ENCODE data around the gene FRMD8. TPM values are rescaled to one million over a fixed set of nuclear protein-coding genes. Genes with fewer than 3 reads are reported as not detected.
"Not testable (repeated sequence)": the region's sequence is repeated elsewhere in the genome, so short reads cannot be mapped to it uniquely, and the experiment has no call there.

Gene FRMD8
- total RNA-seq, 1 donor from 2014 or later: 37.1 TPM

DNA sequence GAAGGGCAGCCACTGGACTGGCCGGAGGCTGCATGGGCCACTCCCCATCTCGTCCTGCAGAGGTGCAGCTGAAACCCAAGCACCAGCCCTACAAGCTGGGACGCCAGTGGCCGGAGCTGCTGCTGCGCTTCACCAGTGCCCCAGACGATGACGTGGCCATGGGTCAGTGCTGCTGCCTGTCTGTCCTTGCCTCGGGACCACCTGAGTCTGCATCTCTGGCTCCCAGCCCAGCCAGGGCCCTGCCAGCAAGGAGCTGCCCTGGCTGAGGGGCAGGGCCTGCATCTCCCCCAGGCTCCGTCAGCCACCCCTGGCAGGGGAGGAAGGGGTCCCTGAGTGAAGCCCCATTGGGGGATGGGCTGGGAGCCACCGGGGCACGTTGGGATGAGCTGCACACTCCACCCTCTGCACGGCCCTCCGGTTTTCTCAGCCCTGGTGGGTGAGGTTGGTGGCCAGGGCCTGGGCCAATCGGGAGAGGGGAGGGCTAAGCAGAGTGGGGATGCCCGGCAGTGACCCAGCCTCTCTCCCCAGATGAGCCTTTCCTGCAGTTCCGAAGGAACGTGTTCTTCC lies 7.2 kb downstream of the FRMD8 start:
- ATAC-seq: no peak

DNA sequence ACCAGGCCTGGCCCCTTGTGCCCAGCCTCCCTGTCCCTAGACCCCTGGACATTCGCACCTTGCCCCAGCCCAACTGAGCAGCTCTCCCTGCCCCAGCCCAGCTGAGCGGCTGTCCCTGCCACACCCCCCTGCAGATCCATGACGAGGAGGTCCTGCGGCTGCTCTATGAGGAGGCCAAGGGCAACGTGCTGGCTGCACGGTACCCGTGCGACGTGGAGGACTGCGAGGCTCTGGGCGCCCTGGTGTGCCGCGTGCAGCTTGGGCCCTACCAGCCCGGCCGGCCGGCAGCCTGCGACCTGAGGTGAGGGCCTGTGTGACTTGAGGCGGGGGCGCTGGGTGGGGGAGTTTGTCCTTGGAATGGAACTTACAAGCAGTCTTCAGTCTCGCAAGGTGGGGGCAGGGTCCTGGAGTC lies 7.7 kb downstream of the FRMD8 start:
- no peak for ATAC-seq

DNA sequence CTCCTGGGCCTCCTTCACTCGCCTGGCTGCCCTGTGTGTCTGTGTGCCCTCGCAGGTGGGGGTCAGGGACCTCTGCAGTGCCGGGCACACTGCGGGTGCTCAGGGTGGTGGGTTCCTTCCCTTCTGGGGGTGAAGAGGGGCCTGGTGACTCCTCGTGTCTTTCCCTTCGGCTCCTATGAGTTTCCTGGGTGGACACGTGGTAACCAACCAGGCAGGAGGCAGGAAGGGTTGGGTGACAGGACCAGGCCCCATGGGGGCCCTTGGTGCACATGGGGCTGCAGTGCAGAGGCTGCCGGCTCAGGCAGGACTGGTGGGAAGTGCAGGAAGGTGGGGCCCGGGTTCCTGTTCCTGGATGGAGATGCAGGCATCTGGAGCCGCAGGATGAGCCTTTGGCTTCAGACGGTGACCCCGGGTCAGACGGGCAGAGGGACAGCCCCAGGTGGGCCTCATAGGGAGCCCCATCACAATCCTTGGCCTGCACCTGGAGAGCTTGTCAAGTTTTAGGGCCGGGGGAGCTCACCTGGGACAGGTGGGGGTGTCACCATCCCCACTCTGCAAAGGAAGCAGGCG lies 9.6 kb downstream of the FRMD8 start:
- ATAC-seq: no peak

DNA sequence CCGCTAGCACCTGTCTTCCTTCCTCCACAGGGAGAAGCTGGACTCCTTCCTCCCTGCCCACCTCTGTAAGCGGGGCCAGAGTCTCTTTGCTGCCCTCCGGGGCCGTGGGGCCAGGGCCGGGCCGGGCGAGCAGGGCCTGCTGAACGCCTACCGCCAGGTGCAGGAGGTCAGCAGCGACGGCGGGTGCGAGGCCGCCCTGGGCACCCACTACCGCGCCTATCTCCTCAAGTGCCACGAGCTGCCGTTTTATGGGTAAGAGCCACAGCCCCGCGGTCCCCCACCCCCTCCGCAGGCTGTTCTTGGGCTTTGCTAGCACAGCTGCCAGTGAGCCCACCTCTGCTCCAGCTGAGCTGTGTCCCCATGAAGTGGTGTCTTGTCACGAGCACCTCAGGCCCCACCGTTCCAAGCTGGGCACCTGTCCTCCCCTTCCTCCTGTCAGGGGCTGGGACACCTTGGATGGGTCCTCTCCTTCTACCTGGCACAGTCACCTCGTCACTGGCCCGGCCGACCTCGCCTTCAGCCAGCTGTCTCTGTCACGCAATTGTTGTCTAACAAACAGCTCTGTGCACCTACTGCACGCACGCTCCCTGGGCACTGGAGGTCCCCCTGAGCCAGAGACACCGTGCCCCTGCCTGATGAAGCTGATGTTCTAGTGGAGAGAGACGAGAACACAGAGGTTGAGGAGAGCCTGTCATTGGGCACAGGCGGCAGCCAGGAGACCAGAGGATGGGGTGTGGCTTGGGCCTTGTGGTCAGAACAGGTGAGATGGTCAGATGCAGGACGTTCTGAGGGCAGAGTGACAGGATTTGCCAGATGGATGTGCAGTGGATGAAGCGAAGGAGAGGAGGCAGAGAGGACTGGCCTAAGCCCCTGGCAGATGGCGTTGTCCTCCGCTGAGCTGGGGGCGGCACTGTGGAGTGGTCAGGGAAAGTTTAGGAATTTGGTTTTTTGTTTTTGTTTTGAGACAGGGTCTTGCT lies 10.6 kb downstream of the FRMD8 start:
- ATAC-seq: no peak

DNA sequence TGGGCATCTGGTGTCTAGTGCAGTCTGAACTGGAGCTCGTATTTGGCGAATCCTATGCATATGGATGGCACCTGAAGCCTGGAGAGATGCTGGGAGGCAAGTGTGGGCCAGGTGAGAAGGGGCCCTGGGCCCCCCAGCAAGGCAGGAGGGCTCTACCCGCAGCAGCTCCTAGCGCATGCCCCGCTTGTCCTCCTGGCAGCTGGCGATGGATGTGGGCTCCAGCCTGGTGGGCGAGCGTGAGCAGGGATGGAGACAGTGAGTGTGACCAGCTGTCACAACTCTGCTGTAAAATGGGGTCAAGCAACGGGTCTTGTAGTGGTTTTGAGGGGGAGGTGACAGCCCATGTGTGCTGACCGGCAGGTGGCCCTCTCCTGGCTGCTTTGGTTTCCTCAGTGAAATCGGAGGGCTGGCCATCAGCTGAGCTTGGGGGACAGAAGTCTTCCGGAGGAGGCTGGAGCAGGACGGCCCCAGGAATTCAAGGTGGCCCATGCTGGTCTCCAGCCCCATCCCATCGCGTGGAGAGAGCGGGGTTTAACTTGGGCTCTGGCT lies 12.0 kb downstream of the FRMD8 start:
- ATAC-seq: no peak

DNA sequence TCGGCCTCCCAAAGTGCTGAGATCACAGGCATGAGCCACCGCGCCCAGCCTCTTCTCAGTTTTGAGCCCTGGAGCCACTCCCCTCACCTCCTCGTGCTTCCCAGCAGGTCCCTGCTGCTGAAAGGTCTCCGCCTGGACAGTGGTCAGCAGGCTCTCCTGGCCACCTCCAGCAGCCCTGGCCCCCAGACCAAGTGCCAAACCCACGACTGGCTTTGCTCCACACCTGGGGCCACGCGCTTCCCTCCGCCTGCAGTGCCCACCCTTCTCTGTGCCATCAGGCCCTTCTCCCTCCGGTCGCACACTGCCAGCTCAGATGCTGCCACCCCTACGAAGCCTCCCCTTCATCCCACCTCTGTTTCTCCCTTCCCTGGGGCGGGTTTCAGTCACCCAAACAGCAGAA lies 12.8 kb downstream of the FRMD8 start:
- no peak for ATAC-seq

DNA sequence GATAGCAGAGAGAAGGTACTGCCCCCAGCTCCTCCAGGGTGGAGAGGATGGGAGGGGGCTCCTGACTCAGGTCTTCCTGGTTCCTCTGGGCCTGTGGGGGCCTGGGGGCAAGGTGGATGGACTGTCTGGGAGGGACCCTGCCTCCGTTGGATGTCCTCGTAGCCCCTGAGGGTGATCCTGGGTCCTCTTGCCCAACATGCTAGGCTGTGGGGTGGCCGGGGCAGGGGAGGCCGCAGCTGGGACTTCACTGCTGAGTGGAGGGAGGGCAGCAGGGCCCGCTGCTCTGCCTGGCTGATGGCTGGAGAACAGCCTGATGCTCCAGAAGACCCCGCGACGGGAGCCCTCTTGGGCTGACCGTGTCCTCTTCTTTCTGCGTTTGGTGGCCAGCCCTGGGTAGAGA lies 13.4 kb downstream of the FRMD8 start:
- no peak for ATAC-seq

DNA sequence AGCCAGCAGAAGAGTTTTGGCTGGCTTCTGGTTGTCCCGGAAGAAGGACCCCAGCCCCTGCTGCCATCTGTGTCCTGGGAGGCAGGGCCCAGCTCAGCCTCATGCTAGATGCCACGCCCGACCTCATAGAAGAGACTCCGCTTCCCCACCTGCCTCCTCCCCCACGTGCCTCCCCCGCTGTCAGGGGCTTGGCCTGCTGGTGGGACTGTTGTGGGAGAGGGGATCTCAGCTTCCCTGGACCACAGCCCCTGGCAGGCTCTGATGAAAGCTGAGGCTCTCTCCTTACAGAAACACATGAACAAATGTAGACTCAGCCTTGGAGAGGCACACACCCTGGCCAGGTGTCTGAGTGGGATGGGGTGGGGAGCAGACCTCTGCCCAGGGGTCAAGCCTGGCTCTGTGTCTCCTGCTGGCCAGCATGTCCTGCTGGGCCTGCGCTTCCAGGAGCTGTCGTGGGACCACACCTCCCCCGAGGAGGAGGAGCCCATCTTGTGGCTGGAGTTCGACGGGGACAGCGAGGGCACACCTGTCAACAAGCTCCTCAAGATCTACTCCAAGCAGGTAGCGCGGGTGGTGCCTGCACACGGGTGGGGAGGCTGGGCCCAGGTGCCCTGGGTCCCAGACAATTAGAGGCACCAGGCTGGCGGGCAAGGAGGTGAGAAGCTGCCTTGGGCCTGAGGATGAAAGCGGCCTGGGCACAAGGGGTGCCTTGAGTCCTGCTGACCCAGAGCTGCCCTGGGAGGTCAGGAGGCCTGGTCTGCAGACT lies 14.1 kb downstream of the FRMD8 start:
- ATAC-seq: no peak

DNA sequence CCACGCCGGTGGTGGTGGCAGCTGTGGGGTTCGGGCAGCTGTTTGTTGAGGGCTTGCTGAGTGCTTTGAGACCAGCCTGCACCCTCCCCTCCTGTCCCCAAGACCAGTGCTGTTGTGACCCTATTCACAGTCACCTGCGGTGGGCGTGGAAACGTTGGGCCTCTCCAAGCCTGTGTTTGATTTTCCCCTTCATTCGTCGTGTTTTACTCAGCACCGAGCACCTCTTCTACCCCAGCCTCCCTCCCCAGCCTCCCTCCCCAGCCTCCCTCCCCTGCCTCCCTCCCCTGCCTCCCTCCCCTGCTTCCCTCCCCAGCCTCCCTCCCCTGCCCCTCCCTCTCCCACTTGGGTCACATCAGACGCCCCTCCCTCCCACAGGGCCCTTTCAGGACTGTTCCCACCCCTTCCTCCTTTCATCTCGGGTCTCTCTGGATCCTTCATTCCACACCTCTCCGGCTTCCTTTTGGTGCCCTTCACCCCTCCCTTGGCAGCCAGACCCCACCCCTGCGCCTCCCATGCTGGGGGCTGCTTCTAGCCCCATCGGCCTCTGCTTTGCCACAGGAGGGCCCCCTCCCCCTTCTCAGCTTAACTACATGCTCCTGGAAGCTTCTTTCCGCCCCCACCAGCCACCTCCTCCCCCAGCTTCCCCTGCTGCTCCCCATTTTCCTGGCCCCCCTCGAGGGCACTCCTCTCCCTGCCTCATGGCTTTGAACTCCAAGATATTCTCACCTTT lies 14.8 kb downstream of the FRMD8 start:
- no peak for ATAC-seq

DNA sequence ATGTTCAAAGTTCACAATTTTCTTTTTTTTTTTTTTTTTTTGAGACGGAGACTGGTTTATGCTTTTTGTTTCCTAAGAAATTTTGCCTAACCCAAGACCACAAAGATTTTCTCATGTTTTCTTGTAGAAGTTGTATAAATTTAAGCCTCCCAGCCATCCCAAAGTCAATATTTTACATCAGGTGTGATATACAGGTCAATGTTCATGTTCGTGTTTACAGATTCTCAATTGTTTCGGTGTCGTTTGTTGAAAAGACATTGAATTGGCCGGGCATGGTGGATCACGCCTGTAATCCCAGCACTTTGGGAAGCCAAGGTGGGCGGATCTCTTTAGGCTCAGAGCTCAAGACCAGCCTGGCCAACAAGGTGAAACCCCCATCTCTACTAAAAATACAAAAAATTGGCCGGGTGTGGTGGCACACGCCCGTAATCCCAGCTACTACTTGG lies 15.4 kb downstream of the FRMD8 start:
- ATAC-seq: no peak

DNA sequence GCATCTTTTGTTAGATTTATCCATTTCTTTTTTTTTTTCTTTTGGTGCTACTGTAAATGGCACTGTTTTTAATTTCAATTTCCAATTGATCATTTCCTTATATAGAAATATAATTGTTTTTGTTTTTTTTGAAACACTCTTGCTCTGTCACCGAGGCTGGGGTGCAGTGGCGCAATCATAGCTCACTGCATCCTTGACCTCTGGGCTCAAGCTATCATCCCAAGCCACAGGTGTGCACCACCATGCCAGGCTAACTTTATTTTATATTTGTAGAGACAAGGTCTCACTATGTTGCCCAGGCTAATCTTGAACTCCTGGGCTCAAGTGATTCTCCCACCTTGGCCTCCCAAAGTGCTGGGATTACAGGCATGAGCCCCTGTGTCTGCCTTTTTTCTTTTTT lies 16.4 kb downstream of the FRMD8 start:
- ATAC-seq: no peak

DNA sequence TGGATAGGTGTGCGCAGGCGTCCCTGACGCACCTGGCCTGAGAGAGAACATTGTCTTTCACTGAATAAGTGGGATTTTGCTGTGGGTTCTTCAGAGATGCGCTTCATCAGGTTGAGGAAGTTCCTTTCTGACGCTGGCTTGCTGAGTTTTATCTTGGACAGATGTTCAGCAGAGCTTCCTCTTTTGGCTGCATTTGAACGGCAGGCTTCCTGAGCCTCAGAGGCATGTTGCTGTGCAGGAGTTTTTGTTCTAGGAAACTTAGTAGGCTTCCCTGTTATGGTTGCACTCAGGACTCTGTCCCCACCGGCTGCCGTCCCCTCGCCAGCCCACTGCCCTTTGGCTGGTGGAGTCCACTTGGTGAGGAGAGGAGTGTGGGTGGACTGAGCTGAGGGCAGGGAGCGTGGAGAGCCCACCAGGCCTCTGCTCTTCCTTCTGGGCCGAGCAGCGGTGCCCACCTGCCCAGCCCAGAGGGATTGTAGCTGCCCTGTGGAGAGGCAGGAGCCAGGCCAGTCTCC lies 17.2 kb downstream of the FRMD8 start:
- ATAC-seq: no peak

DNA sequence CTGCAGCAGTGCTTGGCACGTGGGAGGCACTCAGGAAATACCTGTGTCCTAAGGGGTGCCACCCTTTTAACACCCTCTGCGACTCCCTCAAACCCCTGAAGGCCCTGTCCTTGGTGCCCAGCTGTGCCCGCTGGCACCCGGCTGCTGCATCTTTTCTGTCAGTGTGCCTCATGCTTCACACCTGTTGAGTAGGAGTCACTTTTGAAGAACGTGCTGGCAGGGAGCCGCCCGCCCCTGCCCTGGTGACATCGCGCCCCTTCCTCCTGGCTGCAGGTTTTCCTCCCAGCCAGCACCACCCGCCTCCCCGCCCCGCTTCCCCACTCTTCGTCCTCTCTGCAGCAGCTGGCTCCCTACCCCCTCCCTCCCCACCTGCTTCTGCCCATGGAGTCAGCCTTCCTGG lies 17.8 kb downstream of the FRMD8 start:
- ATAC-seq: peak; percentile 2

DNA sequence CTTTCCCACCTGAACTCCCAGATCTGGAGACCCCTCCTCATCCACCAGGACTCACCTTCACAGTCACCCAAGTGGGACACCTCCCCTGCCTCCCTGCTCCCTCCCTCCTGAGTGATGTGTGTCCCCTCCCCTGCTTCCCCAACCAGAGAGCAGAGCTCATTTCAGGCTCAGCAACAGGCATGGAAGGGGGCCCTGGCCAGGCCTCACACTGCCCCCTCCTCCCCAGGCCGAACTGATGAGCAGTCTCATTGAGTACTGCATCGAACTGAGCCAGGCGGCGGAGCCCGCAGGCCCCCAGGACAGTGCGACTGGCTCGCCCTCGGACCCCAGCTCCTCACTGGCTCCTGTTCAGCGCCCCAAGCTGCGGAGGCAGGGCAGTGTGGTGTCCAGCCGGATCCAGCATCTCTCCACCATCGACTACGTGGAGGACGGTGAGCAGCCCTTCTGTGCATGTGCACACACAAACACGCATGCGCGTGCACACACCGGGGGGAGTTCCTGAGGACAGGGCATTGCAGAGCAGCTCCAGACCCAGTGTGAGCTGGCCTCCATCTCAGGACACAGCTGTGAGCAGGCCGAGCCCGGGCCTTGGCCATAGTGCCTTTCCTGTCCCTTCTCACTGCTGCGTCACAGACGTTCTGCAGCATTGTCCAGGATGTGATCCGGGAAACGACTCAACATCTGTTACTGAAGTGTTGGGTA lies 18.4 kb downstream of the FRMD8 start:
- peak; percentile 21 for ATAC-seq

DNA sequence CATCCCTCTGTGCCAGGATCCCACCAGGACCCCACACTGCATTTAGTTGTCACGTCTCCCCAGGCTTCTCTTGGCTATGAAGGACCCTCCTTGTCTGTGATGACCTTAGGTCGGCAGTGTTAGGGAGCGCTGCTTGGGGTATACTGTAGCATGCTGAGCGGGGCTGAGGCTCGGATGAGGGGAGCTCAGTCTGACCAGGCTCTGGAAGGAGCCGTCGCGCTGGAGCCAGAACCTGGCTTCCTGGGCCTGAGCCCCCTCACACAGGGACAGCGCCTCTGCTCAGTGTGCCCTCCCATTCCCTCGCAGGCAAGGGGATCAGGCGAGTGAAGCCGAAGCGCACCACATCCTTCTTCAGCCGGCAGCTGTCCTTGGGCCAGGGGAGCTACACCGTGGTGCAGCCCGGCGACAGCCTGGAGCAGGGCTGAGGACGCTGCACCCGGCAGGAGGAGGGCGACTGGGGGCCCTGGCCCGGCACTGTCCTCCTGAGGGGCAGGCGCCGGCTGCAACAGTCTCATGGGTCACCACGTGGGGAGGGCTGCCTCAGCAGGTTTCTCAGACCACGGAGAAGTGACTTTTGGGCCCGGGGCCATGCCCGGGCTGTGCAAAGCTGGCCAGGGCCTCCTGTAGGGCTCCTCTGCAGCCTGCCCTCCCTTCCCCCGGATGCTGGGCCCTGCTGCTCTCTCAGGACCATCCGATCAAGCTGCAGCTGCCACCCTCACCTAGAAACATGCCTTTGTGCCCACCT lies 24.7 kb downstream of the FRMD8 start:
- no peak for ATAC-seq

DNA sequence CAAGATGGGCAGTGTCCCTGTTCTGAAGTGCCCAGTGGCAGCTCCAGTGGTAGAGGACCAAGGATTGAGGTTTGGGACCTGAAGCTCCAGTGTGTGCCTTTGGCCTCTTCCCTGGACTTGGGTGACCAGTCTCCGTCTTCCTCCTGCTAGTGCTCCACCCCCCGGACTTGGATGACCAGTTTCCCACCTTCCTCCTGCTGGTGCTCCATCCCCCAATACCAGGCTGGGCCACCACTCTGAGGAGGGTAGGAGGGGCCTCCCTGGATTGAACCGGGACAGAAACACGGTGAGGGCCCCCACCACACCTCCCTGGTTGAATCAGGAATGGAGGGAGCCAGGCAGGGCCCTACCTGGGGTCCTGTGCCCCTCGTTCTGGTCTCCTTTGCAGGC lies 25.2 kb downstream of the FRMD8 start:
- ATAC-seq: no peak

DNA sequence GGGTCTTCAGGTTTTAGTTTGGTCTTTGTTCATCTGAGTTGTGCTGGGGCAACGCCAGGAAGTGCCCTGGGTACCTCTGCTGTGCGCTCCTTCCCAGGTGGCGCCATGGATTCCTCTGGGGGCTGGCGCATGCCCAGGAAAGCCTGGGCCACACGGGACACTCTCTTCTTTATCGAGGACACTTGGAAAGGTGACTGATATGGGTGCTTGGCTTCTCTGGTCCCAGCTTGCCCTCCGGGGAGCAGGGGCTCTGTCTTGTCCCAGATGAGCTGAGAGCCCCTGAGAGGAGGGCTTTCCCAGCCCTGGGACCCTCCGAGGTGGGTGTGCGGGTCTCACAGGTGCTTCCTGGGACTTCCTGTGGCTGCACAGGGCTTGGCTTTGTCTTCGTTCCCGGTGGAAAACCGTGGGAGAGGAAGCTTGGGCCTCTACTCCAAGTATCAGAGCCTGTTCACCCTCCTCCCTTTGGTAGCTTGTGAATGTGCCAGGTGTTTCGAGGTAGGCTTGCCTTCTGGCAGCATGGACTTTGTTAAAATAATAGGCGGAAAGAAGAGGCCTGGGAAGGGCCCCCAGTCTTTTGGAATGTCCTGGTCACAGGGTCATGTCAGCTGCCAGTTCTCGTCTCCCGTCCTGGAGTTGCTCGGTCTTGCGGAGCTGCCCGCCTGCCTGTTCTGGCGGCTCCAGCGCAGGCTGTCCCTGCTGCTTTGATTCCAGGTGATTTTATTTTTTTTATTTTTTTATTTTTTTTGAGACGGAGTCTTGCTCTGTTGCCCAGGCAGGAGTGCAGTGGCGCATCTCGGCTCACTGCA lies 26.0 kb downstream of the FRMD8 start:
- no peak for ATAC-seq

DNA sequence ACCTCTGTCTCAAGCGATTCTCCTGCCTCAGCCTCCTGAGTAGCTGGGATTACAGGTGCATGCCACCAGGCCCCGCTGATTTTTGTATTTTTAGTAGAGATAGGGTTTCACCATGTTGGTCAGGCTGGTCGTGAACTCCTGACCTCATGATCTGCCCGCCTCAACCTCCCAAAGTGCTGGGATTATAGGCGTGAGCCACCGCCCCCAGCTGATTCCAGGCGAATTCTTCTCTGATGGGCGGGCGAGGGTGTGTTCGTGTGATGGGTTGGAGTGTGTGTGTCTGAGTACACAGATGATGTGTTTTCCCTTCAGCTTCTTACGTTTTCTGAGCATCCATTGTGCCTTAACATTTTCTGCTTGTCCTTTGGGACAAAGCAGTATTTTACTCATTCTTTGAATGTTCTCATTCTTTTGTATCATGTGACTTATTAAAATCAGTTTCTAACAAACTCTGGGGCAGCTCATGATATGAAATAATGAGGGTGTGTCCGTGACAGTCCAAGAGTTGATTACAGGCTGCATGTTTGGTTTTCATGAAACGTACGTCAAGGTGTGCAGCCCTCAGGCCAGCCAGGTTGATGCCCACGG lies 26.7 kb downstream of the FRMD8 start:
- ATAC-seq: not testable (repeated sequence)
